Activated CD4-positive, alpha-beta T cell treated with anti-CD3 and anti-CD28 coated beads, Interleukin-10, Interleukin-2, amounts not matched to agents 100 ng/mL and 50 ng/mL, durations not matched to agents 16 hours and 8 hours (primary cell): ENCODE results near the gene SYK.
"Not testable (repeated sequence)": the region's sequence is repeated elsewhere in the genome, so short reads cannot be mapped to it uniquely, and the experiment has no call there.

Source experiments
- DNase-seq: peaks from one replicate; pipeline ENCODE4 v3.0.0-alpha.2; 2020

SYK gene

GRCh38 chr9:90882991-90883600 lies 81.5 kb downstream of the SYK start:
- no peak for DNase-seq

GRCh38 chr9:90883661-90884060 lies 82.0 kb downstream of the SYK start:
- no peak for DNase-seq

GRCh38 chr9:90884178-90884577 lies 82.6 kb downstream of the SYK start:
- no peak for DNase-seq

- not testable (repeated sequence) for DNase-seq
Measured at GRCh38 chr9:90886868-90887267, 85.2 kb downstream of the SYK start.

GRCh38 chr9:90888941-90889340 lies 87.3 kb downstream of the SYK start:
- no peak for DNase-seq

- no peak for DNase-seq
Measured at GRCh38 chr9:90890146-90890810, 88.7 kb downstream of the SYK start.

GRCh38 chr9:90891308-90892040 lies 89.9 kb downstream of the SYK start:
- no peak for DNase-seq

- DNase-seq = no peak
Measured at GRCh38 chr9:90892918-90893317, 91.3 kb downstream of the SYK start.

- no peak for DNase-seq
Measured at GRCh38 chr9:90893706-90894105, 92.1 kb downstream of the SYK start.

- peak; percentile 16 for DNase-seq
Measured at GRCh38 chr9:90894986-90895687, 93.5 kb downstream of the SYK start.

GRCh38 chr9:90895786-90896185 lies 94.2 kb downstream of the SYK start:
- no peak for DNase-seq

- no peak for DNase-seq
Measured at GRCh38 chr9:90896231-90896630, 94.6 kb downstream of the SYK start.

- no peak for DNase-seq
Measured at GRCh38 chr9:90898228-90898627, 96.6 kb downstream of the SYK start.

GRCh38 chr9:90899287-90899686 lies 97.7 kb downstream of the SYK start:
- DNase-seq = no peak

- DNase-seq = no peak
Measured at GRCh38 chr9:90900130-90900529, 98.5 kb downstream of the SYK start.

- DNase-seq = no peak
Measured at GRCh38 chr9:90901933-90902332, 100.3 kb downstream of the SYK start.

GRCh38 chr9:90903766-90904424 lies 102.3 kb downstream of the SYK start:
- no peak for DNase-seq

- DNase-seq = no peak
Measured at GRCh38 chr9:90904706-90905478, 103.3 kb downstream of the SYK start.

GRCh38 chr9:90905822-90906221 lies 104.2 kb downstream of the SYK start:
- no peak for DNase-seq

GRCh38 chr9:90906316-90907055 lies 104.9 kb downstream of the SYK start:
- DNase-seq = no peak

GRCh38 chr9:90907056-90907445 lies 105.4 kb downstream of the SYK start:
- DNase-seq = no peak

- DNase-seq = no peak
Measured at GRCh38 chr9:90907790-90908189, 106.2 kb downstream of the SYK start.
